Esophagus muscularis mucosa (tissue), 4 donors: ENCODE results near the gene TP73. TPM values are rescaled to one million over a fixed set of nuclear protein-coding genes. Genes with fewer than 3 reads are reported as not detected.
A peak's percentile ranks its signal among the peaks of the same experiment; 100 is the strongest.

Source experiments
- DNase-seq: peaks from one replicate; pipeline ENCODE4 v3.0.0-alpha.2; 2017; ENCODE audit errors: extremely low spot score
- H3K27ac ChIP-seq, 4 donors: fragments of 200-600 bp; sonication (generic); replicated peaks in 1 of 4; 1 replicate in 3 of 4; 2 replicates in 1 of 4; pipeline ENCODE4 v1.5.1; 2016 to 2019; ENCODE audit warnings: mild to moderate bottlenecking in 1 of 4
- H3K27me3 ChIP-seq, 4 donors: fragments of 200-600 bp; sonication (generic); one replicate each; pipeline versions ENCODE4 v1.5.1 to v1.6.0; 2016 to 2019
- H3K36me3 ChIP-seq, 4 donors: fragments of 200-600 bp; sonication (generic); one replicate each; pipeline ENCODE4 v1.5.1; 2016 to 2019
- H3K4me1 ChIP-seq, 4 donors: fragments of 200-600 bp; sonication (generic); one replicate each; pipeline ENCODE4 v1.5.1; 2016 to 2019
- H3K4me3 ChIP-seq, 4 donors: fragments of 200-600 bp; sonication (generic); 1 replicate in 2 of 4; 2 replicates in 2 of 4; pipeline ENCODE4 v1.5.1; 2016 to 2019; ENCODE audit warnings: mild to moderate bottlenecking in 4 of 4, moderate library complexity in 1 of 4
- H3K9me3 ChIP-seq, 4 donors: fragments of 200-600 bp; sonication (generic); 1 replicate in 3 of 4; 2 replicates in 1 of 4; pipeline ENCODE4 v1.5.1; 2016 to 2019
- EP300 ChIP-seq: sonication (generic); formaldehyde crosslinking; IDR thresholded peaks from one replicate; pipeline ENCODE4 v1.6.1; 2017; ENCODE audit warnings: antibody characterized with exemption
- POLR2A ChIP-seq: fragments of 450-650 bp; IDR thresholded peaks from one replicate; pipeline ENCODE4 v1.6.1; 2017; ENCODE audit warnings: antibody characterized with exemption, moderate library complexity, mild to moderate bottlenecking, low read depth
- POLR2AphosphoS5 ChIP-seq, 2 donors: sonication (generic); formaldehyde crosslinking; IDR thresholded peaks; one replicate each; pipeline ENCODE4 v1.6.1; 2017; ENCODE audit warnings: antibody characterized with exemption in 2 of 2
- WGBS: methylation state at CpG from one replicate; pipeline ENCODE4 v1.1.5; 2018; 5-methylcytosine and 5-hydroxymethylcytosine counted together
- intact Hi-C: fragments of 100-400 bp; cut with DNase I; formaldehyde crosslinking; loops from one replicate; pipeline ENCODE4 v1.15.1; 2023
- total RNA-seq, 4 donors: library from RNA; depleted of rRNA; stranded (reverse); fragments of >200 nt; gene quantifications; one replicate each; pipeline versions ENCODE4 v1.1.0 to v1.2.1, GENCODE V29; 2016
- TF ChIP-seq, protein P1 (sequence below), 3 experiments: fragments of 200-600 bp in 2 of 3; fragments of 450-650 bp in 1 of 3; sonication (generic) in 2 of 3; IDR thresholded peaks; one replicate each; pipeline ENCODE4 v1.5.1; 2017 to 2019; ENCODE audit warnings: antibody characterized with exemption in 3 of 3, mild to moderate bottlenecking in 2 of 3, moderate library complexity in 1 of 3

Gene TP73
- total RNA-seq, 4 donors from 2014 or later: not detected

GRCh38 chr1:3767328-3767925 is 115.1 kb downstream of the TP73 start:
- Histone ChIP-seq H3K27me3 (peaks cover 0 to 21% (median 3%) of the 10 kb centered on the region in 4 donors), H3K4me1 (peaks cover 10 to 21% (median 17%) of the 10 kb centered on the region in 4 donors), H3K9me3 (no peaks in the 10 kb centered on the region), H3K27ac (no peak overlapping the region), H3K36me3 (no peaks in the 10 kb centered on the region), H3K4me3 (no peak overlapping the region)
- WGBS: 92% methylated on average over 14 of the region's 17 CpGs
- TF ChIP-seq, protein P1, sequence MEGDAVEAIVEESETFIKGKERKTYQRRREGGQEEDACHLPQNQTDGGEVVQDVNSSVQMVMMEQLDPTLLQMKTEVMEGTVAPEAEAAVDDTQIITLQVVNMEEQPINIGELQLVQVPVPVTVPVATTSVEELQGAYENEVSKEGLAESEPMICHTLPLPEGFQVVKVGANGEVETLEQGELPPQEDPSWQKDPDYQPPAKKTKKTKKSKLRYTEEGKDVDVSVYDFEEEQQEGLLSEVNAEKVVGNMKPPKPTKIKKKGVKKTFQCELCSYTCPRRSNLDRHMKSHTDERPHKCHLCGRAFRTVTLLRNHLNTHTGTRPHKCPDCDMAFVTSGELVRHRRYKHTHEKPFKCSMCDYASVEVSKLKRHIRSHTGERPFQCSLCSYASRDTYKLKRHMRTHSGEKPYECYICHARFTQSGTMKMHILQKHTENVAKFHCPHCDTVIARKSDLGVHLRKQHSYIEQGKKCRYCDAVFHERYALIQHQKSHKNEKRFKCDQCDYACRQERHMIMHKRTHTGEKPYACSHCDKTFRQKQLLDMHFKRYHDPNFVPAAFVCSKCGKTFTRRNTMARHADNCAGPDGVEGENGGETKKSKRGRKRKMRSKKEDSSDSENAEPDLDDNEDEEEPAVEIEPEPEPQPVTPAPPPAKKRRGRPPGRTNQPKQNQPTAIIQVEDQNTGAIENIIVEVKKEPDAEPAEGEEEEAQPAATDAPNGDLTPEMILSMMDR (IDR thresholded peaks at IDR 0.05): no peak
- TF ChIP-seq EP300: no peak
- no peak for TF ChIP-seq POLR2AphosphoS5 (IDR thresholded peaks at IDR 0.05)
- TF ChIP-seq POLR2A: no peak
- no peak for DNase-seq
- intact Hi-C loops: no loop called here

DNA sequence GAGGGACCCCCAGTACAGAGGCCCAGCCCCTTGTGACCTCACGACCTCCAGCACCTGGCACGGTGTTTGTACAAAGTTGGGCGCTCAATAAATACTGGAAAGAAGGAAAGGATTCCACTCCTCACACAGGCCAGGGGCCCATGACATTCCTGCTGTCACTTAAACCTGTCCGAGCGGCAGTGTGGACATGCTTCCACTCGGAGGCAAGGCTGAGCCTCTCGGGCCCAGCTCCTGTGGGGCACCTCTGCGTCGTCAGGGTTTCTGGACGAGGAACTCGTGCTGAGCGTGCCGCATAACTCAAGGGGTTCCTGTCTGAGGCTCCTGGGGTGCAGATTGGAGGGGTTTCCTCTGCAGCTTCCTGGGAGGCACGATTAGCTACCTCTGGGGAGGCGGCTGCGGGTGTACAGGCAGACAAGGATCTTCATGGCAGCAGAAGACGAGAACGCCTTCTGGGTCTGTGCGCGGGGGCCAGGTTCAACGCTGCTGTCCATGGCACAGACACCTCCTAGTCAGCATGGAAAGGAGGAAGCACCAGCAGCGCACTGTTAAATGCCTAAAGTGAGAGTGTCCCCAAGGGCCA is 116.6 kb downstream of the TP73 start:
- Histone ChIP-seq H3K27me3 (peaks cover 0 to 7% (median 0%) of the 10 kb centered on the region in 4 donors), H3K4me3 (no peak overlapping the region), H3K9me3 (no peaks in the 10 kb centered on the region), H3K4me1 (peaks cover 21 to 36% (median 30%) of the 10 kb centered on the region in 4 donors), H3K27ac (no peak overlapping the region), H3K36me3 (no peaks in the 10 kb centered on the region)
- TF ChIP-seq EP300 (no peak), POLR2AphosphoS5 (IDR thresholded peaks at IDR 0.05) (no peak), POLR2A (no peak)
- DNase-seq: no peak
- intact Hi-C loops: no loop called here
- WGBS: 94% methylated on average over 16 of the region's 22 CpGs

GRCh38 chr1:3770047-3770765 is 117.9 kb downstream of the TP73 start:
- no peaks in the 10 kb centered on the region for H3K9me3 ChIP-seq
- intact Hi-C loops: no loop called here
- TF ChIP-seq POLR2AphosphoS5 (IDR thresholded peaks at IDR 0.05) (no peak), POLR2A (no peak), EP300 (no peak)
- TF ChIP-seq, protein P1 (IDR thresholded peaks at IDR 0.05): no peak
- peaks cover 33 to 48% (median 40%) of the 10 kb centered on the region in 4 donors for H3K4me1 ChIP-seq
- H3K27me3 ChIP-seq: peaks cover 0 to 5% (median 0%) of the 10 kb centered on the region in 4 donors
- H3K36me3 ChIP-seq: no peaks in the 10 kb centered on the region
- no peak overlapping the region for H3K4me3 ChIP-seq
- no peak overlapping the region for H3K27ac ChIP-seq
- 89% methylated on average over 10 of the region's 16 CpGs for WGBS
- DNase-seq: no peak

- peak overlapping the region; percentile 77 to 91 (median 84) for H3K27ac ChIP-seq
- intact Hi-C loops: no loop called here
- peaks cover 36 to 58% (median 52%) of the 10 kb centered on the region in 4 donors for H3K4me1 ChIP-seq
- no peak for DNase-seq
- TF ChIP-seq, protein P1 (IDR thresholded peaks at IDR 0.05): no peak
- TF ChIP-seq POLR2A (no peak), POLR2AphosphoS5 (IDR thresholded peaks at IDR 0.05) (no peak), EP300 (no peak)
- no peaks in the 10 kb centered on the region for H3K36me3 ChIP-seq
- H3K4me3 ChIP-seq: peak overlapping the region; percentile 66 to 89 (median 76)
- 51% methylated on average over 24 of the region's 32 CpGs for WGBS
- H3K27me3 ChIP-seq: peaks cover 0 to 5% (median 0%) of the 10 kb centered on the region in 4 donors
- no peaks in the 10 kb centered on the region for H3K9me3 ChIP-seq
Measured at GRCh38 chr1:3771108-3772026, 119.1 kb downstream of the TP73 start.
